ENCODE data around the gene PHTF2.
"Not testable (repeated sequence)": the region's sequence is repeated elsewhere in the genome, so short reads cannot be mapped to it uniquely, and the experiment has no call there.

PHTF2 gene

GRCh38 chr7:77830649-77831355, 32.2 kb downstream of the PHTF2 start:
- no peaks in the 10 kb centered on the region for H3K9me3 ChIP-seq
- H3K4me3 ChIP-seq (ENCODE audit: low read depth in 1 of 2, low read length in 1 of 2): no peak overlapping the region
- no peaks in the 10 kb centered on the region for H3K36me3 ChIP-seq
- H3K4me1 ChIP-seq (ENCODE audit: control insufficient read depth in 1 of 2, insufficient read depth in 1 of 2, low read depth in 1 of 2, low read length in 1 of 2): peaks cover 8 to 9% of the 10 kb centered on the region in 2 experiments
- no peaks in the 10 kb centered on the region for H3K27me3 ChIP-seq
- TF ChIP-seq CTCF (IDR thresholded peaks at IDR 0.05): no peak
- no peak overlapping the region for H3K27ac ChIP-seq

- Histone ChIP-seq H3K4me3 (ENCODE audit: low read depth in 1 of 2, low read length in 1 of 2) (no peak overlapping the region), H3K27ac (no peak overlapping the region), H3K9me3 (no peaks in the 10 kb centered on the region)
These were observed 32.9 kb downstream of the PHTF2 start for GRCh38 chr7:77831481-77831880.

GRCh38 chr7:77831953-77832352, 33.4 kb downstream of the PHTF2 start:
- Histone ChIP-seq H3K27me3 (no peaks in the 10 kb centered on the region), H3K4me3 (ENCODE audit: low read depth in 1 of 2, low read length in 1 of 2) (no peak overlapping the region), H3K9me3 (no peaks in the 10 kb centered on the region), H3K27ac (no peak overlapping the region), H3K36me3 (no peaks in the 10 kb centered on the region), H3K4me1 (ENCODE audit: control insufficient read depth in 1 of 2, insufficient read depth in 1 of 2, low read depth in 1 of 2, low read length in 1 of 2) (peaks cover 8 to 9% of the 10 kb centered on the region in 2 experiments)
- TF ChIP-seq CTCF (IDR thresholded peaks at IDR 0.05): no peak

More at GRCh38 chr7:77831481-77831880, 32.9 kb downstream of the PHTF2 start:
- Histone ChIP-seq H3K27me3 (no peaks in the 10 kb centered on the region), H3K4me1 (ENCODE audit: control insufficient read depth in 1 of 2, insufficient read depth in 1 of 2, low read depth in 1 of 2, low read length in 1 of 2) (peaks cover 8 to 9% of the 10 kb centered on the region in 2 experiments), H3K36me3 (no peaks in the 10 kb centered on the region)
- no peak for TF ChIP-seq CTCF (IDR thresholded peaks at IDR 0.05)

GRCh38 chr7:77833136-77833535, 34.6 kb downstream of the PHTF2 start:
- no peak for TF ChIP-seq CTCF (IDR thresholded peaks at IDR 0.05)
- Histone ChIP-seq H3K27ac (no peak overlapping the region), H3K4me1 (ENCODE audit: control insufficient read depth in 1 of 2, insufficient read depth in 1 of 2, low read depth in 1 of 2, low read length in 1 of 2) (peaks cover 8 to 9% of the 10 kb centered on the region in 2 experiments), H3K27me3 (no peaks in the 10 kb centered on the region), H3K4me3 (ENCODE audit: low read depth in 1 of 2, low read length in 1 of 2) (no peak overlapping the region), H3K9me3 (no peaks in the 10 kb centered on the region), H3K36me3 (no peaks in the 10 kb centered on the region)

GRCh38 chr7:77836425-77836824, 37.9 kb downstream of the PHTF2 start:
- not testable (repeated sequence) for H3K27ac ChIP-seq; H3K27me3 ChIP-seq; H3K4me3 ChIP-seq (ENCODE audit: low read depth in 1 of 2, low read length in 1 of 2); H3K4me1 ChIP-seq (ENCODE audit: control insufficient read depth in 1 of 2, insufficient read depth in 1 of 2, low read depth in 1 of 2, low read length in 1 of 2); H3K9me3 ChIP-seq; H3K36me3 ChIP-seq

- TF ChIP-seq CTCF (IDR thresholded peaks at IDR 0.05): no peak
- Histone ChIP-seq H3K4me1 (ENCODE audit: control insufficient read depth in 1 of 2, insufficient read depth in 1 of 2, low read depth in 1 of 2, low read length in 1 of 2) (peaks cover 8 to 9% of the 10 kb centered on the region in 2 experiments), H3K27me3 (no peaks in the 10 kb centered on the region), H3K36me3 (no peaks in the 10 kb centered on the region), H3K27ac (no peak overlapping the region), H3K9me3 (no peaks in the 10 kb centered on the region), H3K4me3 (ENCODE audit: low read depth in 1 of 2, low read length in 1 of 2) (no peak overlapping the region)
These were observed 38.7 kb downstream of the PHTF2 start for GRCh38 chr7:77837275-77837674.
